GM19372 (cell line): Measurements from ENCODE around the gene PRPF40B.
"Not testable (repeated sequence)": the region's sequence is repeated elsewhere in the genome, so short reads cannot be mapped to it uniquely, and the experiment has no call there.

Experiments
- ATAC-seq: cut with Tn5 transposase; IDR thresholded peaks from one replicate; pipeline ENCODE4 v1.9.1; 2021; ENCODE audit warnings: mild to moderate bottlenecking, low read depth, moderate library complexity; ENCODE audit not compliant: unreplicated experiment

The PRPF40B gene

GRCh38 chr12:49623142-49623904, at the start of gene PRPF40B:
TSS of gene PRPF40B (plus strand) at chr12:49623561. CDS start at chr12:49623591, 30 bp downstream.
- ATAC-seq = peak; percentile 75

GRCh38 chr12:49577589-49578315, 45.6 kb upstream of the PRPF40B start:
- ATAC-seq = no peak

- ATAC-seq = no peak
Measured at GRCh38 chr12:49578471-49579112, 44.8 kb upstream of the PRPF40B start.

GRCh38 chr12:49580572-49581535, 42.5 kb upstream of the PRPF40B start:
- ATAC-seq = no peak

GRCh38 chr12:49582201-49582600, 41.2 kb upstream of the PRPF40B start:
- no peak for ATAC-seq

GRCh38 chr12:49582850-49583249, 40.5 kb upstream of the PRPF40B start:
- ATAC-seq = no peak

GRCh38 chr12:49583366-49584094, 39.8 kb upstream of the PRPF40B start:
- ATAC-seq = no peak

GRCh38 chr12:49584591-49584990, 38.8 kb upstream of the PRPF40B start:
- ATAC-seq = no peak

- ATAC-seq = no peak
Measured at GRCh38 chr12:49585477-49586459, 37.6 kb upstream of the PRPF40B start.

GRCh38 chr12:49587174-49587908, 36.0 kb upstream of the PRPF40B start:
- no peak for ATAC-seq

GRCh38 chr12:49588281-49588680, 35.1 kb upstream of the PRPF40B start:
- no peak for ATAC-seq

GRCh38 chr12:49588721-49589516, 34.4 kb upstream of the PRPF40B start:
- ATAC-seq = no peak

- ATAC-seq = no peak
Measured at GRCh38 chr12:49598527-49598926, 24.8 kb upstream of the PRPF40B start.

GRCh38 chr12:49599961-49600360, 23.4 kb upstream of the PRPF40B start:
- ATAC-seq = no peak

- no peak for ATAC-seq
Measured at GRCh38 chr12:49603721-49604120, 19.6 kb upstream of the PRPF40B start.

GRCh38 chr12:49604856-49605255, 18.5 kb upstream of the PRPF40B start:
- ATAC-seq = no peak

- ATAC-seq = not testable (repeated sequence)
Measured at GRCh38 chr12:49605539-49605938, 17.8 kb upstream of the PRPF40B start, which contains the start of gene FAM186B. TSS of gene FAM186B (minus strand) at chr12:49605639. CDS start at chr12:49605477, 162 bp downstream.
